Measurements from ENCODE around the gene RBM12. TPM values are rescaled to one million over a fixed set of nuclear protein-coding genes. Genes with fewer than 3 reads are reported as not detected.

RBM12 gene
- total and polyA plus RNA-seq, 2 of the 4 experiments (the other 2 are of a cell fraction), result 44.7 to 65.8 TPM

DNA sequence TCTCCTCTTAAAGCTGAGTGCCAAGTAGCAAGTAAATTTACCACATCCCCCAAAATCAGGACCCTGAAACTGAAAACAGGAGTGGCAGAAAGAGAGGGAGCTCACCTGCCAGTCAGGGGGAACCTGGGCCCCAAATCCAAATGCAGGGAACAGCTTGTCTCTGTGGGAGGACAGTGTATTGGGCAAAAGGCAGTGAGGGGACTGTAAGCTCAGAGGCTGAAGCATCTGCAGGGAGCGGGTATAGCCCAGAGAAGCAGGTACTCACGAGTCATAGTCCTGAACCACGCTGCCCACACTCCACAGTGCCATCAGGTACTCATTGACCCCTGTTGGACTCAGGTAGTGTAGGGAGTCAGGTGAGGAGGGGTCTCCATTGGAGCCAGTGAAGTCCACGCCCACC is 34.1 kb downstream of the RBM12 start:
- Histone ChIP-seq H3K79me1 (ENCODE audit: low read depth in 1 of 2, low read length in 2 of 2) (peaks cover 29 to 63% of the 10 kb centered on the region in 2 experiments), H3K27ac (ENCODE audit: insufficient read depth, low read length) (no peak overlapping the region), H3K4ac (ENCODE audit: low read depth, low read length) (no peak overlapping the region), H3K23ac (ENCODE audit: low read depth, low read length) (no peak overlapping the region), H4K91ac (ENCODE audit: insufficient read depth, low read depth, low read length) (no peak overlapping the region), H3K9me1 (ENCODE audit: insufficient read depth, low read length) (peaks cover 29% of the 10 kb centered on the region), H3K9me3 (ENCODE audit: control insufficient read depth, insufficient read depth, low read length) (no peaks in the 10 kb centered on the region), H2BK15ac (ENCODE audit: low read depth, low read length) (no peak overlapping the region), H2AFZ (replicated peaks; ENCODE audit: low read length, poor library complexity) (no peak overlapping the region), H3K14ac (replicated peaks; ENCODE audit: low read depth, low read length) (no peak overlapping the region), H3K9ac (ENCODE audit: low read depth, low read length) (no peak overlapping the region), H3K36me3 (ENCODE audit: control insufficient read depth, insufficient read depth, low read length) (peaks cover 47% of the 10 kb centered on the region), H3K4me1 (ENCODE audit: control insufficient read depth, insufficient read depth, low read length) (peaks cover 3% of the 10 kb centered on the region; the same call in 1 of the 2 replicates), H2BK20ac (ENCODE audit: low read depth, low read length) (no peak overlapping the region), H3K56ac (ENCODE audit: extremely low read depth, insufficient read depth, low read length) (no peak overlapping the region), H3K27me3 (ENCODE audit: control insufficient read depth, insufficient read depth, low read length) (no peaks in the 10 kb centered on the region), H2BK5ac (ENCODE audit: low read depth, low read length, poor library complexity, severe bottlenecking) (no peak overlapping the region), H3K18ac (ENCODE audit: low read depth, low read length) (no peak overlapping the region), H4K5ac (ENCODE audit: low read depth, low read length) (no peak overlapping the region), H3K4me2 (ENCODE audit: low read depth, low read length) (no peak overlapping the region), H4K8ac (ENCODE audit: low read depth in 2 of 2, low read length in 2 of 2) (no peak overlapping the region), H3K4me3 (ENCODE audit: insufficient read depth, low read depth, low read length) (no peak overlapping the region), H2BK120ac (ENCODE audit: low read depth, low read length) (no peak overlapping the region), H4K20me1 (ENCODE audit: insufficient read depth, low read length) (peaks cover 44% of the 10 kb centered on the region), H2AK9ac (replicated peaks; ENCODE audit: low read depth, low read length, poor library complexity) (no peak overlapping the region), H2AK5ac (ENCODE audit: low read depth, low read length) (no peak overlapping the region)
- intact Hi-C loops (cut with micrococcal nuclease) (no loop called here), in situ Hi-C loops (cut with MboI; ENCODE audit: low sequenced_read_pairs) (no loop called here), dilution Hi-C loops (cut with HindIII; ENCODE audit: low sequenced_read_pairs, unreplicated experiment) (no loop called here)
- DNase-seq (no peak), ATAC-seq (ENCODE audit: low read depth) (no peak)
- POLR2A ChIA-PET (ENCODE audit: unreplicated experiment), result no interaction called here
- BruUV-seq (replicated peaks), result no TSS peak
- TF ChIP-seq USF2 (IDR thresholded peaks at IDR 0.05; ENCODE audit: low read depth, low read length), result no peak
- TF ChIP-seq BHLHE40 (IDR thresholded peaks at IDR 0.05; ENCODE audit: low read depth, low read length), result no peak
- TF ChIP-seq SMC3 (IDR thresholded peaks at IDR 0.05; ENCODE audit: low read depth, low read length), result no peak
- TF ChIP-seq POLR2A (IDR thresholded peaks at IDR 0.05; ENCODE audit: low read depth, low read length), result no peak
- TF ChIP-seq, protein P1, sequence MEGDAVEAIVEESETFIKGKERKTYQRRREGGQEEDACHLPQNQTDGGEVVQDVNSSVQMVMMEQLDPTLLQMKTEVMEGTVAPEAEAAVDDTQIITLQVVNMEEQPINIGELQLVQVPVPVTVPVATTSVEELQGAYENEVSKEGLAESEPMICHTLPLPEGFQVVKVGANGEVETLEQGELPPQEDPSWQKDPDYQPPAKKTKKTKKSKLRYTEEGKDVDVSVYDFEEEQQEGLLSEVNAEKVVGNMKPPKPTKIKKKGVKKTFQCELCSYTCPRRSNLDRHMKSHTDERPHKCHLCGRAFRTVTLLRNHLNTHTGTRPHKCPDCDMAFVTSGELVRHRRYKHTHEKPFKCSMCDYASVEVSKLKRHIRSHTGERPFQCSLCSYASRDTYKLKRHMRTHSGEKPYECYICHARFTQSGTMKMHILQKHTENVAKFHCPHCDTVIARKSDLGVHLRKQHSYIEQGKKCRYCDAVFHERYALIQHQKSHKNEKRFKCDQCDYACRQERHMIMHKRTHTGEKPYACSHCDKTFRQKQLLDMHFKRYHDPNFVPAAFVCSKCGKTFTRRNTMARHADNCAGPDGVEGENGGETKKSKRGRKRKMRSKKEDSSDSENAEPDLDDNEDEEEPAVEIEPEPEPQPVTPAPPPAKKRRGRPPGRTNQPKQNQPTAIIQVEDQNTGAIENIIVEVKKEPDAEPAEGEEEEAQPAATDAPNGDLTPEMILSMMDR (conservative IDR thresholded peaks at IDR 0.05; ENCODE audit: low read depth, low read length), result no peak
- TF ChIP-seq NFE2L2 (IDR thresholded peaks at IDR 0.05; ENCODE audit: low read depth, low read length), result no peak
- TF ChIP-seq CEBPB (IDR thresholded peaks at IDR 0.05; ENCODE audit: low read depth, low read length), result no peak
- TF ChIP-seq FOS (IDR thresholded peaks at IDR 0.05; ENCODE audit: low read depth, low read length), result no peak
- no peak for TF ChIP-seq ELK1 (IDR thresholded peaks at IDR 0.05; ENCODE audit: borderline replicate concordance, low read depth, low read length)
- TF ChIP-seq RAD21 (IDR thresholded peaks at IDR 0.05; ENCODE audit: low read length), result no peak
- no peak for TF ChIP-seq RFX5 (IDR thresholded peaks at IDR 0.05; ENCODE audit: low read depth, low read length)
- no CpG with 5 or more reads among the region's 4 CpGs for WGBS, 2 experiments (ENCODE audit: extremely low coverage in 2 of 2, insufficient read length in 1 of 2)
- CTCF ChIA-PET, result no interaction called here

Measured in IMR-90 (cell line).